Measurements from ENCODE around the gene KDELR3.

KDELR3 gene

DNA sequence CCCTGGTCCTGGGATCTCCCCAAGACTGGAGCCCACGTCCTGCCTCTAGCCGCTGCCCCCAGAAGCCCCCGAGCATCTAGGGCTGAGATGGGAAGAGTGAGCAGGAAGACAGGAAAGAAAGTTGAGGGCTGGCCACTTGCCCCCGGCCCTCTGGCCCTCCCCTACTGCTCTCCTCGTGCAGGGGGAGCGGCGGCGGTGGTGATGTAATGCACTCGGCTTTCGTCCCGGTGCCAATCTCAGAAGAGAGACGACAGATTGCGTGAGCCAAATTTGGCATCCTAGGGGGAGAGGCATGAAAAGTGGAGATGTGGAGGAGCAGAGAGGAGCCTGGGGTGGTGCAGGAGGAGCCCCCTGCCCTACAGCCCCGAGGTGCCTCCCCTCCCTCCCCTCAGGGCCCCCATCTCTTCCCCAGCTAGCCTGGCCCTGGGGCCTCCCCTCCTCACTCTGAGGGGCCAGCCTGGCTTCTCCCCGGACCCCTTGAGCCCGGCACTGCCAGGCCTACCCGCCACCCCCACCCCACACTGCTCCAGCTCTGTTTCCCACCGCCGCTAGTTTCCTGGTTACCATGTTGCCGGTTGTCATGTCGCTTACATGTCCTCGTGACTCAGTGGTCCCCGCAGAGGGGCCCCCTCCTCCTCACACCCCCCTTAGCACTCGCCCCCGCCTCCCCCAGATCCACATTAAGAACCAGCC is 15.4 kb upstream of the KDELR3 start:
- no peak for DNase-seq (ENCODE audit: low read depth)
- no peak overlapping the region for H3K4me3 ChIP-seq (ENCODE audit: low read depth, low read length)
- no peak for TF ChIP-seq MYC (IDR thresholded peaks at IDR 0.05; ENCODE audit: low read depth, low read length)

DNA sequence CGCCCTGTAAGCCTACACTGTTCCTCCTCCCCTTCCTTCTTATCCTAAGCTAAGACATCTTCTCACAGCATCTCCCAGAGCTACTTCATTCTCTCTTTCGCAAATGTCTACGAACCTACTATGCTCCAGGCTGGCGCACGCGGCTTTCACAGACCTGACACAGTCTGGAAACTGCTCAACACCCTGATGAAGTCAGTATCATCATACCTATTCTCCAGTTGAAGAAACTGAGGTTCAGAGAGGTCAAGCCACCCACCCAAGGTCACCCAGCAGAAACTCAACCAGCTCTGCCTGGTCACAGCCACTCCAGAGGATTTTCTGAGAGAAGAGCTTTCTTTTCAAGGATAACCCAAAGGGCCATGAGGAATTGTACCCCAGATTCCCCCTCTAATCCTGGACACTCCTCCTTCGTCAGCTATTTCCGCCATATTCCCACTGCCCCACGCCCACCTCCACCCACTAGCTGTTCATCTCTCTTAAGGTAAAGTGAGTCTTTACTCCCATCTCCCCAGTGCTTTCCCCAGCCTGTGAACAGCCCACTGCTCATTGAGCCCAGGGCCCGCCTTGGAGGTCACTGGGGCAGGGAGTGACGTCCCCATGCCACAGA is 14.7 kb upstream of the KDELR3 start:
- no peak for DNase-seq (ENCODE audit: low read depth)
- no peak overlapping the region for H3K4me3 ChIP-seq (ENCODE audit: low read depth, low read length)
- TF ChIP-seq, protein P1, sequence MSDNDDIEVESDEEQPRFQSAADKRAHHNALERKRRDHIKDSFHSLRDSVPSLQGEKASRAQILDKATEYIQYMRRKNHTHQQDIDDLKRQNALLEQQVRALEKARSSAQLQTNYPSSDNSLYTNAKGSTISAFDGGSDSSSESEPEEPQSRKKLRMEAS (IDR thresholded peaks at IDR 0.05; ENCODE audit: low read depth, low read length): no peak
- TF ChIP-seq, protein P2, sequence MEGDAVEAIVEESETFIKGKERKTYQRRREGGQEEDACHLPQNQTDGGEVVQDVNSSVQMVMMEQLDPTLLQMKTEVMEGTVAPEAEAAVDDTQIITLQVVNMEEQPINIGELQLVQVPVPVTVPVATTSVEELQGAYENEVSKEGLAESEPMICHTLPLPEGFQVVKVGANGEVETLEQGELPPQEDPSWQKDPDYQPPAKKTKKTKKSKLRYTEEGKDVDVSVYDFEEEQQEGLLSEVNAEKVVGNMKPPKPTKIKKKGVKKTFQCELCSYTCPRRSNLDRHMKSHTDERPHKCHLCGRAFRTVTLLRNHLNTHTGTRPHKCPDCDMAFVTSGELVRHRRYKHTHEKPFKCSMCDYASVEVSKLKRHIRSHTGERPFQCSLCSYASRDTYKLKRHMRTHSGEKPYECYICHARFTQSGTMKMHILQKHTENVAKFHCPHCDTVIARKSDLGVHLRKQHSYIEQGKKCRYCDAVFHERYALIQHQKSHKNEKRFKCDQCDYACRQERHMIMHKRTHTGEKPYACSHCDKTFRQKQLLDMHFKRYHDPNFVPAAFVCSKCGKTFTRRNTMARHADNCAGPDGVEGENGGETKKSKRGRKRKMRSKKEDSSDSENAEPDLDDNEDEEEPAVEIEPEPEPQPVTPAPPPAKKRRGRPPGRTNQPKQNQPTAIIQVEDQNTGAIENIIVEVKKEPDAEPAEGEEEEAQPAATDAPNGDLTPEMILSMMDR (IDR thresholded peaks at IDR 0.05; ENCODE audit: low read depth, low read length): no peak
- TF ChIP-seq POLR2A (IDR thresholded peaks at IDR 0.05; ENCODE audit: extremely low read depth, insufficient read length) (no peak), MYC (IDR thresholded peaks at IDR 0.05; ENCODE audit: low read depth, low read length) (no peak)

DNA sequence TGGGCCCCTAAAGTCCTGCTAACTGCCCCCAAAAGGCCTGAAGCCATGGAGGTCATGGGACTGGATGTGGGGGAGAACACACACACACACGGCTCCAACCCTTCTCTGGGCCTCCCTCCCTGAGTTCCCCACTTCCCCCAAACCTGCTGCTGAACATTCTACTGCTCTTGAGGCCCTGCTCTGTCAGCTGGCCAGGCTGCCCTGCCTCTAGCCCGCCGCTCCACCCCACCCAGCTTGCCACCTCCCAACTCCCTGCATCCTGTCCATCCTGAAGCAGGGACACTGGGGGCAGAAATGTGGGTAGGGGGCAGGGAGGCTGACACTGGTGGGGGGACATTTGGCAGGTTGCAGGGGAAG is 13.9 kb upstream of the KDELR3 start:
- peak; percentile 38 for DNase-seq (ENCODE audit: low read depth)
- TF ChIP-seq, protein P2 (IDR thresholded peaks at IDR 0.05; ENCODE audit: low read depth, low read length): no peak
- TF ChIP-seq POLR2A (IDR thresholded peaks at IDR 0.05; ENCODE audit: extremely low read depth, insufficient read length) (no peak), MYC (IDR thresholded peaks at IDR 0.05; ENCODE audit: low read depth, low read length) (no peak)
- TF ChIP-seq, protein P1 (IDR thresholded peaks at IDR 0.05; ENCODE audit: low read depth, low read length): no peak
- H3K4me3 ChIP-seq (ENCODE audit: low read depth, low read length): no peak overlapping the region

DNA sequence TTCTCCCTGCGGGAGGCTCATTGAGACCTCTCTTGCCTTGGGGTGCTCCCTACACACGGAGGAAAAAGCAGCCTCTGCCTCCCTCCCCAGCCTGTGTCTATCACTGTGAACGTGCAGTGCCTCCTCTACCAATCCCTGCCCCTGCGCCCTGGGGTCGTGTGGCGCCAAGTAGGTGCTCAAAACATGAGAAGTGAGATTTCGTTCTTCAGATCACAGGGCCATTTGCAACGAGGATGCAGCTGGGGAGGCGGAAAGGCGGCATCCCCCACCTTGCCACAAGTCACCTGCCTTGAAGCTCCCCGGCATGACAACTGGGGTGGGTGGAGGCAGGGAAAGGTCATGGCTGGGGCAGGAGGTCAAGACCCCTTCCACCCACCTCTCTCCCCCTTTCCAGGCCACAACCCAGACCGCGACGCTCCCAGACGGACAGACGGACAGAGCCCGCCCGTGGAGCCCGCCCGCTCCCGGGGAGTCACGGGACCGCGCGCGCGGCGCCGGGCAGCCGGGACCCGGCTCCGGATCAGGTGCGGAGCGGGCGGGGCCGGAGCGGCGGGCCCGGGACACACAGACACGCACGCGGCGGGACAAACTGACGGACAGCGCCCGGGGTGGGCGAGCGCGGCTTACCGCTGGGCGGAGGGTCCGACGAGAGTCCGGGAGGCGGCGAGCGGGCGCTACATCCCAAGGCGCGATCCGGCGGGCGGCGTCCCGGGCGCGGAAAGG is 13.4 kb upstream of the KDELR3 start:
- TF ChIP-seq POLR2A (IDR thresholded peaks at IDR 0.05; ENCODE audit: extremely low read depth, insufficient read length) (no peak), MYC (IDR thresholded peaks at IDR 0.05; ENCODE audit: low read depth, low read length) (no peak)
- TF ChIP-seq, protein P2 (IDR thresholded peaks at IDR 0.05; ENCODE audit: low read depth, low read length): no peak
- TF ChIP-seq, protein P1 (IDR thresholded peaks at IDR 0.05; ENCODE audit: low read depth, low read length): no peak
- DNase-seq (ENCODE audit: low read depth): peak; percentile 29
- no peak overlapping the region for H3K4me3 ChIP-seq (ENCODE audit: low read depth, low read length)

DNA sequence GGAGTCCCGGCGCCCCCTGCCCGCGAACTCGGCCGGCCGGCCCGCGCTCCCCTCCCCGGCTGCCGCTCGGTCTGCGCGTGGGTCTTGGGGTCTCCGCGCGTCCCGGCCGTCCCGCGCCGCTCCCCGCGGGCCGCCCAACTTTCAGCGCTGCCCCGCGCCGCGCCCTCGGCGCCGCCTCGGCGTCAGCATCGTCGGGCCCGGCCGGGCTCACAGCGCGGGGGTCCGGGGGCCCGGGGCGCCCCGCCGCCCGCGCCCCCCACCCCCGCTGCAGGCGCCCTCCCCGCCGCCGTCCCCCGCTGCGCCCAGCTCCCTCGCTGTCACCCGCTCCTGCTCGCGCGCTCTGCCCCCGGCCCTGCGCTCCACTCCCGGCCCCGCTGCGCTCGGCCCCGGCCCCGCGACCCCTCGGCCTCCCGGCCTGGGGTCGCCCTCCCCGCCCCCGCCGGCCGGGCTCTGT is 12.8 kb upstream of the KDELR3 start, which contains the start of gene KCNJ4:
Gene KCNJ4, minus strand, starts transcription at position 124 of the 454 bp plus-strand sequence. CDS start 27,067 bp downstream, outside the sequence.
- H3K4me3 ChIP-seq (ENCODE audit: low read depth, low read length): no peak within 1 kb of the TSS
- no peak for DNase-seq (ENCODE audit: low read depth)
- no peak for TF ChIP-seq POLR2A (IDR thresholded peaks at IDR 0.05; ENCODE audit: extremely low read depth, insufficient read length)
- TF ChIP-seq, protein P1 (IDR thresholded peaks at IDR 0.05; ENCODE audit: low read depth, low read length): no peak
- TF ChIP-seq, protein P2 (IDR thresholded peaks at IDR 0.05; ENCODE audit: low read depth, low read length): no peak
- no peak for TF ChIP-seq MYC (IDR thresholded peaks at IDR 0.05; ENCODE audit: low read depth, low read length)
